Breast epithelium (tissue), 4 donors: ENCODE results near the gene VASP. TPM values are rescaled to one million over a fixed set of nuclear protein-coding genes. Genes with fewer than 3 reads are reported as not detected.
A peak's percentile ranks its signal among the peaks of the same experiment; 100 is the strongest.

Experiments used
- DNase-seq, 2 donors: peaks; one replicate each; pipeline ENCODE4 v3.0.0-alpha.2; 2019; ENCODE audit warnings: low spot score in 2 of 2
- H3K27ac ChIP-seq, 2 donors: fragments of 200-600 bp; sonication (generic) in 1 of 2; one replicate each; pipeline ENCODE4 v1.5.1; 2016 to 2019; ENCODE audit warnings: mild to moderate bottlenecking in 1 of 2
- H3K27me3 ChIP-seq, 2 donors: fragments of 200-600 bp; sonication (generic) in 1 of 2; one replicate each; pipeline versions ENCODE4 v1.5.1 to v1.6.0; 2017 to 2019; ENCODE audit warnings: control low read depth in 1 of 2, mild to moderate bottlenecking in 1 of 2
- H3K36me3 ChIP-seq: fragments of 200-600 bp; one replicate; pipeline ENCODE4 v1.5.1; 2019
- H3K4me1 ChIP-seq, 2 donors: fragments of 200-600 bp; sonication (generic); one replicate each; pipeline ENCODE4 v1.5.1; 2016 to 2019; ENCODE audit warnings: control low read depth in 1 of 2
- H3K4me3 ChIP-seq, 3 donors: fragments of 200-600 bp; sonication (generic); 1 replicate in 2 of 3; 2 replicates in 1 of 3; pipeline ENCODE4 v1.5.1; 2016 to 2019; ENCODE audit warnings: mild to moderate bottlenecking in 3 of 3, moderate library complexity in 2 of 3
- H3K9me3 ChIP-seq, 2 donors: fragments of 200-600 bp; sonication (generic) in 1 of 2; one replicate each; pipeline ENCODE4 v1.5.1; 2016 to 2019; ENCODE audit warnings: control low read depth in 1 of 2
- CTCF ChIP-seq, 3 donors: fragments of 450-650 bp; IDR thresholded peaks; one replicate each; pipeline ENCODE4 v1.5.1; 2016 to 2017; ENCODE audit warnings: antibody characterized with exemption in 3 of 3, mild to moderate bottlenecking in 3 of 3, moderate library complexity in 3 of 3
- POLR2A ChIP-seq: fragments of 450-650 bp; IDR thresholded peaks from one replicate; pipeline ENCODE4 v1.6.1; 2016; ENCODE audit warnings: antibody characterized with exemption, mild to moderate bottlenecking, moderate library complexity
- POLR2AphosphoS5 ChIP-seq, 3 donors: sonication (generic); formaldehyde crosslinking; IDR thresholded peaks; one replicate each; pipeline ENCODE4 v1.6.1; 2017; ENCODE audit warnings: antibody characterized with exemption in 3 of 3
- intact Hi-C: fragments of 100-400 bp; cut with DNase I; formaldehyde crosslinking; loops from one replicate; pipeline ENCODE4 v1.15.1; 2023; ENCODE audit warnings: low total_unique reads
- total RNA-seq, 3 donors: library from RNA; depleted of rRNA; stranded (reverse); fragments of >200 nt; gene quantifications; one replicate each; pipeline ENCODE4 v1.1.0, GENCODE V29; 2016

The VASP gene
- total RNA-seq, 3 donors from 2014 or later: 31.8 to 61.6 (median 52.2) TPM

- no peaks in the 10 kb centered on the region for H3K9me3 ChIP-seq
- H3K27me3 ChIP-seq: peaks cover 0 to 7% of the 10 kb centered on the region in 2 donors
- TF ChIP-seq POLR2AphosphoS5 (IDR thresholded peaks at IDR 0.05) (no peak), CTCF (IDR thresholded peaks at IDR 0.05) (no peak), POLR2A (no peak)
- no peak for DNase-seq
- peak within 1 kb of the TSS; percentile 76 for H3K4me3 ChIP-seq
- intact Hi-C loops: no loop called here
- peaks cover 0 to 14% of the 10 kb centered on the region in 2 donors for H3K4me1 ChIP-seq
- no peaks in the 10 kb centered on the region for H3K36me3 ChIP-seq
- peak within 1 kb of the TSS in 1 of 2 donors; percentile 21 for H3K27ac ChIP-seq
Measured at GRCh38 chr19:45498411-45499195, 8.7 kb upstream of the VASP start, which contains the start of gene PPM1N. PPM1N (plus strand) TSS chr19:45498443; CDS start chr19:45498473, 30 bp downstream.

GRCh38 chr19:45499196-45500180 is 7.8 kb upstream of the VASP start:
- TF ChIP-seq CTCF (IDR thresholded peaks at IDR 0.05): no peak
- Histone ChIP-seq H3K36me3 (no peaks in the 10 kb centered on the region), H3K27ac (no peak overlapping the region), H3K4me1 (peaks cover 0 to 14% of the 10 kb centered on the region in 2 donors), H3K27me3 (peaks cover 0 to 7% of the 10 kb centered on the region in 2 donors), H3K4me3 (peak overlapping the region; percentile 18 to 60 (median 44)), H3K9me3 (no peaks in the 10 kb centered on the region)
- DNase-seq: no peak
- intact Hi-C loops: no loop called here

- H3K9me3 ChIP-seq: no peaks in the 10 kb centered on the region
- H3K4me1 ChIP-seq: peaks cover 0 to 14% of the 10 kb centered on the region in 2 donors
- TF ChIP-seq CTCF (IDR thresholded peaks at IDR 0.05): no peak
- no peak for TF ChIP-seq POLR2A
- TF ChIP-seq POLR2AphosphoS5 (IDR thresholded peaks at IDR 0.05): no peak
- H3K27ac ChIP-seq: no peak overlapping the region
- intact Hi-C loops: no loop called here
- no peaks in the 10 kb centered on the region for H3K36me3 ChIP-seq
- no peak for DNase-seq
- no peak overlapping the region for H3K4me3 ChIP-seq
- H3K27me3 ChIP-seq: peaks cover 0 to 7% of the 10 kb centered on the region in 2 donors
Measured at GRCh38 chr19:45500918-45501729, 6.2 kb upstream of the VASP start.

- intact Hi-C loops: no loop called here
- peaks cover 0 to 7% of the 10 kb centered on the region in 2 donors for H3K27me3 ChIP-seq
- H3K4me1 ChIP-seq: peaks cover 0 to 14% of the 10 kb centered on the region in 2 donors
- no peaks in the 10 kb centered on the region for H3K9me3 ChIP-seq
- H3K27ac ChIP-seq: no peak overlapping the region
- H3K36me3 ChIP-seq: no peaks in the 10 kb centered on the region
- no peak for TF ChIP-seq CTCF (IDR thresholded peaks at IDR 0.05)
- TF ChIP-seq POLR2AphosphoS5 (IDR thresholded peaks at IDR 0.05): no peak
- TF ChIP-seq POLR2A: no peak
- no peak for DNase-seq
- H3K4me3 ChIP-seq: no peak overlapping the region
Measured at GRCh38 chr19:45501730-45502014, 5.6 kb upstream of the VASP start.
